ENCODE measurements around the gene RIPK1.

Gene RIPK1

GRCh38 chr6:3163248-3163594 is 94.9 kb downstream of the RIPK1 start:
- DNase-seq (ENCODE audit: low read depth) = no peak

GRCh38 chr6:3164388-3164787 is 96.1 kb downstream of the RIPK1 start:
- no peak for DNase-seq (ENCODE audit: low read depth)

Data from stimulated activated CD8-positive, alpha-beta memory T cell treated with anti-CD3 and anti-CD28 coated beads, Interleukin-4, amount 100 ng/mL, for 24 hours (primary cell).